K562 (cell line): ENCODE data around the gene NISCH. TPM values are rescaled to one million over a fixed set of nuclear protein-coding genes. Genes with fewer than 3 reads are reported as not detected.
A peak's percentile ranks its signal among the peaks of the same experiment; 100 is the strongest.

ENCODE experiments used
- BCL6 ChIP-seq: fragments of 250-450 bp; sonication (Bioruptor Pico); IDR thresholded peaks from 2 replicates; pipeline ENCODE4 v1.4.0; 2020
- C11orf30 ChIP-seq: fragments of 450-650 bp; IDR thresholded peaks from 2 replicates; pipeline ENCODE4 v1.6.1; 2016; ENCODE audit warnings: low read depth, mild to moderate bottlenecking
- CBX5 ChIP-seq: IDR thresholded peaks from 2 replicates; pipeline ENCODE4 v1.6.1; 2014; ENCODE audit warnings: low read depth, borderline replicate concordance
- CEBPG ChIP-seq, 3 experiments: fragments of 200-800 bp in 1 of 3; sonication (Bioruptor generic) in 1 of 3; sonication (generic) in 1 of 3; formaldehyde crosslinking in 1 of 3; IDR thresholded peaks in 2 of 3; conservative IDR thresholded peaks in 1 of 3; 2 replicates each; pipeline versions ENCODE4 v1.6.1 to v1.8.0; 2016 to 2022; ENCODE audit warnings: missing compliant biosample characterization in 2 of 3, missing genetic modification characterization in 2 of 3, mild to moderate bottlenecking in 1 of 3, missing genetic modification reagents in 1 of 3
- ETS2 ChIP-seq: IDR thresholded peaks from 2 replicates; pipeline ENCODE4 v1.6.1; 2016; ENCODE audit warnings: borderline replicate concordance, missing genetic modification characterization, mild to moderate bottlenecking, moderate library complexity, missing compliant biosample characterization; ENCODE audit not compliant: poor library complexity, severe bottlenecking
- LCOR ChIP-seq: sonication (generic); formaldehyde crosslinking; IDR thresholded peaks from 2 replicates; pipeline ENCODE4 v1.8.0; 2022; ENCODE audit warnings: mild to moderate bottlenecking, missing genetic modification reagents
- MAFF ChIP-seq: IDR thresholded peaks from 2 replicates; pipeline ENCODE4 v1.6.1; 2012; ENCODE audit warnings: low read length, improper control_type of control experiment
- NFATC3 ChIP-seq: fragments of 450-650 bp; IDR thresholded peaks from 2 replicates; pipeline ENCODE4 v1.6.1; 2017; ENCODE audit warnings: mild to moderate bottlenecking
- RBM22 ChIP-seq: fragments of 200-400 bp; formaldehyde crosslinking; IDR thresholded peaks from 2 replicates; pipeline ENCODE4 v1.6.1; 2018; ENCODE audit warnings: low read length, low read depth; ENCODE audit not compliant: poor library complexity, severe bottlenecking
- SMAD4 ChIP-seq: fragments of 250-450 bp; sonication (Bioruptor Pico); conservative IDR thresholded peaks from 2 replicates; pipeline ENCODE4 v1.8.0; 2021; ENCODE audit warnings: inconsistent platforms, mild to moderate bottlenecking, moderate library complexity
- SMARCC2 ChIP-seq: fragments of 450-650 bp; IDR thresholded peaks from 2 replicates; pipeline ENCODE4 v1.6.1; 2017; ENCODE audit warnings: antibody characterized with exemption, moderate library complexity, mild to moderate bottlenecking, low read depth
- SRSF7 ChIP-seq: fragments of 200-400 bp; formaldehyde crosslinking; optimal IDR thresholded peaks from 2 replicates; pipeline ENCODE3; 2017; ENCODE audit warnings: mild to moderate bottlenecking, low read depth, low read length
- TAL1 ChIP-seq: fragments of 450-650 bp; IDR thresholded peaks from 2 replicates; pipeline ENCODE4 v1.6.1; 2016; ENCODE audit warnings: mild to moderate bottlenecking
- ZBTB17 ChIP-seq: fragments of 450-650 bp; formaldehyde crosslinking; IDR thresholded peaks from 2 replicates; pipeline ENCODE4 v1.4.0; 2020; ENCODE audit warnings: mild to moderate bottlenecking
- ZEB2 ChIP-seq: fragments of 450-650 bp; IDR thresholded peaks from 2 replicates; pipeline ENCODE4 v1.6.1; 2016
- ZNF121 ChIP-seq: sonication (generic); formaldehyde crosslinking; conservative IDR thresholded peaks from 2 replicates; pipeline ENCODE4 v1.8.0; 2022; ENCODE audit warnings: missing genetic modification reagents
- ZNF23 ChIP-seq: fragments of 250-450 bp; sonication (Bioruptor Pico); IDR thresholded peaks from 2 replicates; pipeline ENCODE4 v1.4.0; 2020; ENCODE audit warnings: mild to moderate bottlenecking
- ZNF232 ChIP-seq: sonication (generic); formaldehyde crosslinking; IDR thresholded peaks from 2 replicates; pipeline ENCODE4 v1.8.0; 2022; ENCODE audit warnings: mild to moderate bottlenecking, missing genetic modification reagents
- ZNF57 ChIP-seq: fragments of 450-650 bp; formaldehyde crosslinking; IDR thresholded peaks from 2 replicates; pipeline ENCODE4 v1.4.0; 2020; ENCODE audit warnings: mild to moderate bottlenecking, moderate library complexity
- polyA plus RNA-seq, 8 experiments: library from polyadenylated mRNA; depleted of rRNA in 4 of 8; stranded (reverse) in 5 of 8; unstranded in 3 of 8; fragments of >200 nt; fragmentation: Nextera tagmentation in 2 of 8; fragmentation: Illumina TruSeq in 1 of 8; extraction: Ambion mirVana in 2 of 8; extraction: Trizol in 1 of 8; gene quantifications; 2 replicates each; pipeline versions ENCODE4 v1.2.1 to v1.2.3, GENCODE V29; 2011 to 2014; ENCODE audit warnings: inconsistent platforms in 1 of 8, missing spikeins in 1 of 8
- total RNA-seq, 7 experiments: library from RNA; depleted of rRNA in 6 of 7; stranded (reverse); fragments of >200 nt in 6 of 7; fragmentation: Illumina TruSeq in 2 of 7; extraction: Trizol in 2 of 7; gene quantifications; 2 replicates each; pipeline versions ENCODE4 v1.2.1 to v1.2.3, GENCODE V29; 2011 to 2021; ENCODE audit warnings: low replicate concordance in 1 of 7
- TF ChIP-seq, protein P1 (sequence below): fragments of 450-650 bp; formaldehyde crosslinking; conservative IDR thresholded peaks from 2 replicates; pipeline ENCODE4 v1.4.0; 2022; ENCODE audit warnings: mild to moderate bottlenecking, missing genetic modification characterization
- TF ChIP-seq, protein P2 (sequence below), 2 experiments: fragments of 200-800 bp in 1 of 2; sonication (Bioruptor generic) in 1 of 2; sonication (generic) in 1 of 2; formaldehyde crosslinking in 1 of 2; IDR thresholded peaks in 1 of 2; conservative IDR thresholded peaks in 1 of 2; 2 replicates each; pipeline versions ENCODE4 v1.5.0 to v1.6.1; 2016 to 2020; ENCODE audit warnings: missing compliant biosample characterization in 1 of 2, missing genetic modification characterization in 1 of 2, missing genetic modification reagents in 1 of 2
- TF ChIP-seq, protein P3 (sequence below), 2 experiments: IDR thresholded peaks; 2 replicates each; pipeline ENCODE4 v1.6.1; 2012; ENCODE audit warnings: improper control_type of control experiment in 2 of 2, low read depth in 2 of 2, low read length in 2 of 2, borderline replicate concordance in 1 of 2
- TF ChIP-seq, protein P4 (sequence below): IDR thresholded peaks from 2 replicates; pipeline ENCODE4 v1.6.1; 2016; ENCODE audit warnings: missing genetic modification characterization, missing compliant biosample characterization

Gene NISCH
- total and polyA plus RNA-seq, 9 of the 15 experiments (the other 6 are each of a cell fraction or from before 2014, with no cell fraction given) = 0.44 to 43.5 (median 23.4) TPM

DNA sequence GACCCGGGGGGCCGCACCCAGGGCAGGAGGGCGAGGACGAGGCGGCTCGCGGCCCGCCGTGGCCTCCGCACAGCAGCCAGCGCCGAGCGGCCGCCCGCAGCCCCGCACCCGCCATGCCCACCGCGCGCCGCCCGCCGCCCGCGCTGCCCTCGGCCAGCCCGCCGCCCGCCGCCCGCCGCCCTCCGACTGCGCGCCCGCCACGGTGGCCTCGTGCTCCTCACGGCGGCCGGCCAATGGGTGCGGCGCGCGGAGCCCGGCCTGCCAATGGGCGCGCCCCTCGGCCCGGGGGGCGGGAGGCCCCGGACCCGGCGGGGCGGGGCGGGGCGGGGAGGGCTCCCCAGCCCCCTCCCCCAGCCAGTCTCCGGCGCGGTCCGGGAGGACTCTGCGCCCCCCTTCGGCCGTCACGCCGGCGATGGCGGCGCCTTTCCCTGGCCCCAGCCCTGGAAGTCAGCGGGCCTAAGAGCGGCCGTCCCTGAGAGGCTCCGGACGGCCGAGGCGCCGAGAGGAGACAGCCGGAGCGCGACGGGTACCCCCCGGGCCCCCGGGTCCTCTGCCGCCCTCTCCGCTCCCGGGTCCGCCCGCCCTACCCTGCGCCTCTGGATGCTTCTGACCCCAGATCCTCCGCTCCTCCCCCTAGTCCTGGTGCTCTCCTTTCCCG, 78.3 kb downstream of the NISCH start, which contains the start of gene NT5DC2 (continued):
- TF ChIP-seq SMARCC2 = no peak
- TF ChIP-seq RBM22 = no peak
- TF ChIP-seq ETS2 = no peak
- no peak for TF ChIP-seq BCL6 (CRISPR knock-in tag)
- TF ChIP-seq ZEB2 = no peak
- TF ChIP-seq, protein P1, sequence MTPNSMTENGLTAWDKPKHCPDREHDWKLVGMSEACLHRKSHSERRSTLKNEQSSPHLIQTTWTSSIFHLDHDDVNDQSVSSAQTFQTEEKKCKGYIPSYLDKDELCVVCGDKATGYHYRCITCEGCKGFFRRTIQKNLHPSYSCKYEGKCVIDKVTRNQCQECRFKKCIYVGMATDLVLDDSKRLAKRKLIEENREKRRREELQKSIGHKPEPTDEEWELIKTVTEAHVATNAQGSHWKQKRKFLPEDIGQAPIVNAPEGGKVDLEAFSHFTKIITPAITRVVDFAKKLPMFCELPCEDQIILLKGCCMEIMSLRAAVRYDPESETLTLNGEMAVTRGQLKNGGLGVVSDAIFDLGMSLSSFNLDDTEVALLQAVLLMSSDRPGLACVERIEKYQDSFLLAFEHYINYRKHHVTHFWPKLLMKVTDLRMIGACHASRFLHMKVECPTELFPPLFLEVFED (CRISPR knock-in tag) = no peak
- TF ChIP-seq CBX5 = no peak
- peak; percentile 38 for TF ChIP-seq SMAD4 (CRISPR knock-in tag)
- TF ChIP-seq, protein P2, sequence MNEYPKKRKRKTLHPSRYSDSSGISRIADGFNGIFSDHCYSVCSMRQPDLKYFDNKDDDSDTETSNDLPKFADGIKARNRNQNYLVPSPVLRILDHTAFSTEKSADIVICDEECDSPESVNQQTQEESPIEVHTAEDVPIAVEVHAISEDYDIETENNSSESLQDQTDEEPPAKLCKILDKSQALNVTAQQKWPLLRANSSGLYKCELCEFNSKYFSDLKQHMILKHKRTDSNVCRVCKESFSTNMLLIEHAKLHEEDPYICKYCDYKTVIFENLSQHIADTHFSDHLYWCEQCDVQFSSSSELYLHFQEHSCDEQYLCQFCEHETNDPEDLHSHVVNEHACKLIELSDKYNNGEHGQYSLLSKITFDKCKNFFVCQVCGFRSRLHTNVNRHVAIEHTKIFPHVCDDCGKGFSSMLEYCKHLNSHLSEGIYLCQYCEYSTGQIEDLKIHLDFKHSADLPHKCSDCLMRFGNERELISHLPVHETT (CRISPR knock-in tag; conservative IDR thresholded peaks at IDR 0.05 in 1 of 2, IDR thresholded peaks at IDR 0.05 in 1 of 2) = no peak
- TF ChIP-seq C11orf30 = no peak
- no peak for TF ChIP-seq LCOR (CRISPR knock-in tag)
- no peak for TF ChIP-seq SRSF7
- TF ChIP-seq, protein P3, sequence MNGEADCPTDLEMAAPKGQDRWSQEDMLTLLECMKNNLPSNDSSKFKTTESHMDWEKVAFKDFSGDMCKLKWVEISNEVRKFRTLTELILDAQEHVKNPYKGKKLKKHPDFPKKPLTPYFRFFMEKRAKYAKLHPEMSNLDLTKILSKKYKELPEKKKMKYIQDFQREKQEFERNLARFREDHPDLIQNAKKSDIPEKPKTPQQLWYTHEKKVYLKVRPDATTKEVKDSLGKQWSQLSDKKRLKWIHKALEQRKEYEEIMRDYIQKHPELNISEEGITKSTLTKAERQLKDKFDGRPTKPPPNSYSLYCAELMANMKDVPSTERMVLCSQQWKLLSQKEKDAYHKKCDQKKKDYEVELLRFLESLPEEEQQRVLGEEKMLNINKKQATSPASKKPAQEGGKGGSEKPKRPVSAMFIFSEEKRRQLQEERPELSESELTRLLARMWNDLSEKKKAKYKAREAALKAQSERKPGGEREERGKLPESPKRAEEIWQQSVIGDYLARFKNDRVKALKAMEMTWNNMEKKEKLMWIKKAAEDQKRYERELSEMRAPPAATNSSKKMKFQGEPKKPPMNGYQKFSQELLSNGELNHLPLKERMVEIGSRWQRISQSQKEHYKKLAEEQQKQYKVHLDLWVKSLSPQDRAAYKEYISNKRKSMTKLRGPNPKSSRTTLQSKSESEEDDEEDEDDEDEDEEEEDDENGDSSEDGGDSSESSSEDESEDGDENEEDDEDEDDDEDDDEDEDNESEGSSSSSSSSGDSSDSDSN (IDR thresholded peaks at IDR 0.05; ENCODE audit: borderline replicate concordance in 1 of 2, low read depth in 2 of 2, low read length in 2 of 2) = peak; percentile 17 to 26; a peak in 1 of 4 replicates
- TF ChIP-seq ZNF23 = no peak
- no peak for TF ChIP-seq CEBPG (CRISPR knock-in tag; IDR thresholded peaks at IDR 0.05)
- TF ChIP-seq CEBPG (tag; conservative IDR thresholded peaks at IDR 0.05 in 1 of 2, IDR thresholded peaks at IDR 0.05 in 1 of 2) = no peak
- TF ChIP-seq TAL1 = no peak
- TF ChIP-seq ZNF121 (CRISPR knock-in tag) = no peak
- no peak for TF ChIP-seq MAFF
- no peak for TF ChIP-seq NFATC3
- TF ChIP-seq ZNF57 (CRISPR knock-in tag) = no peak
- TF ChIP-seq, protein P4, sequence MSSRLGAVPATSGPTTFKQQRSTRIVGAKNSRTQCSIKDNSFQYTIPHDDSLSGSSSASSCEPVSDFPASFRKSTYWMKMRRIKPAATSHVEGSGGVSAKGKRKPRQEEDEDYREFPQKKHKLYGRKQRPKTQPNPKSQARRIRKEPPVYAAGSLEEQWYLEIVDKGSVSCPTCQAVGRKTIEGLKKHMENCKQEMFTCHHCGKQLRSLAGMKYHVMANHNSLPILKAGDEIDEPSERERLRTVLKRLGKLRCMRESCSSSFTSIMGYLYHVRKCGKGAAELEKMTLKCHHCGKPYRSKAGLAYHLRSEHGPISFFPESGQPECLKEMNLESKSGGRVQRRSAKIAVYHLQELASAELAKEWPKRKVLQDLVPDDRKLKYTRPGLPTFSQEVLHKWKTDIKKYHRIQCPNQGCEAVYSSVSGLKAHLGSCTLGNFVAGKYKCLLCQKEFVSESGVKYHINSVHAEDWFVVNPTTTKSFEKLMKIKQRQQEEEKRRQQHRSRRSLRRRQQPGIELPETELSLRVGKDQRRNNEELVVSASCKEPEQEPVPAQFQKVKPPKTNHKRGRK (tag) = no peak
- TF ChIP-seq ZNF232 = no peak
- no peak for TF ChIP-seq ZBTB17 (CRISPR knock-in tag)
